H9 (cell line): ENCODE data around the gene SLC35B2. TPM values are rescaled to one million over a fixed set of nuclear protein-coding genes. Genes with fewer than 3 reads are reported as not detected.

Experiments
- DNase-seq: peaks from one replicate; pipeline ENCODE4 v3.0.0-alpha.2; 2017
- H2AFZ ChIP-seq: one replicate; pipeline ENCODE4 v1.6.1; 2013; ENCODE audit warnings: mild to moderate bottlenecking, low read length, control low read depth, moderate library complexity
- H2AK5ac ChIP-seq: 2 replicates; pipeline ENCODE4 v1.6.1; 2013; ENCODE audit warnings: low read length, control low read depth, mixed read lengths; ENCODE audit not compliant: insufficient read length
- H2BK120ac ChIP-seq: one replicate; pipeline ENCODE4 v1.6.1; 2013; ENCODE audit warnings: low read depth, mild to moderate bottlenecking, low read length, control low read depth, inconsistent platforms; ENCODE audit not compliant: poor library complexity, severe bottlenecking
- H2BK12ac ChIP-seq: 2 replicates; pipeline ENCODE4 v1.6.1; 2013; ENCODE audit warnings: low read length, control low read depth, mixed read lengths, low read depth; ENCODE audit not compliant: insufficient read length
- H2BK15ac ChIP-seq: 2 replicates; pipeline ENCODE4 v1.6.1; 2013; ENCODE audit warnings: low read depth, low read length, control low read depth
- H2BK20ac ChIP-seq: one replicate; pipeline ENCODE4 v1.6.1; 2013; ENCODE audit warnings: low read depth, mild to moderate bottlenecking, low read length, control low read depth, inconsistent platforms; ENCODE audit not compliant: poor library complexity, severe bottlenecking
- H2BK5ac ChIP-seq: 2 replicates; pipeline ENCODE4 v1.6.1; 2013; ENCODE audit warnings: low read length, control low read depth, mixed read lengths; ENCODE audit not compliant: insufficient read length
- H3K14ac ChIP-seq: 2 replicates; pipeline ENCODE4 v1.6.1; 2013; ENCODE audit warnings: low read length, control low read depth; ENCODE audit not compliant: insufficient read depth
- H3K18ac ChIP-seq: 2 replicates; pipeline ENCODE4 v1.6.1; 2013; ENCODE audit warnings: low read depth, mild to moderate bottlenecking, mixed read lengths, low read length, control low read depth; ENCODE audit not compliant: insufficient read length
- H3K23ac ChIP-seq: 2 replicates; pipeline ENCODE4 v1.6.1; 2013; ENCODE audit warnings: low read length, control low read depth, mixed read lengths, low read depth; ENCODE audit not compliant: insufficient read length
- H3K23me2 ChIP-seq: 2 replicates; pipeline ENCODE4 v1.6.1; 2013; ENCODE audit warnings: low read depth, mild to moderate bottlenecking, mixed read lengths, low read length, control low read depth; ENCODE audit not compliant: insufficient read length, poor library complexity, severe bottlenecking
- H3K27ac ChIP-seq: 2 replicates; pipeline ENCODE4 v1.5.1; 2013; ENCODE audit warnings: low read length, control low read depth, mixed read lengths, low read depth; ENCODE audit not compliant: insufficient read length
- H3K27me3 ChIP-seq: 2 replicates; pipeline ENCODE4 v1.6.1; 2013; ENCODE audit warnings: low read length, control low read depth, inconsistent platforms; ENCODE audit not compliant: insufficient read depth
- H3K4ac ChIP-seq: 2 replicates; pipeline ENCODE4 v1.6.1; 2013; ENCODE audit warnings: low read depth, mild to moderate bottlenecking, control low read depth, inconsistent platforms, low read length, moderate library complexity
- H3K4me1 ChIP-seq: 2 replicates; pipeline ENCODE4 v1.6.1; 2013; ENCODE audit warnings: low read length, control low read depth, inconsistent platforms; ENCODE audit not compliant: insufficient read depth
- H3K4me2 ChIP-seq: 2 replicates; pipeline ENCODE4 v1.6.1; 2013; ENCODE audit warnings: low read length, control low read depth, mixed read lengths; ENCODE audit not compliant: insufficient read length, insufficient read depth
- H3K56ac ChIP-seq: 2 replicates; pipeline ENCODE4 v1.6.1; 2013; ENCODE audit warnings: low read depth, mild to moderate bottlenecking, mixed read lengths, low read length, control low read depth; ENCODE audit not compliant: insufficient read length
- H3K79me1 ChIP-seq: 2 replicates; pipeline ENCODE4 v1.6.1; 2013; ENCODE audit warnings: low read depth, mild to moderate bottlenecking, moderate library complexity, low read length, control low read depth, inconsistent platforms; ENCODE audit not compliant: insufficient read depth, poor library complexity, severe bottlenecking
- H3K79me2 ChIP-seq: 2 replicates; pipeline ENCODE4 v1.6.1; 2013; ENCODE audit warnings: low read length, control low read depth, inconsistent platforms; ENCODE audit not compliant: insufficient read depth
- H3K9ac ChIP-seq: 2 replicates; pipeline ENCODE4 v1.6.1; 2013; ENCODE audit warnings: low read length, control low read depth, mixed read lengths; ENCODE audit not compliant: insufficient read length; ENCODE audit errors: extremely low read depth
- H3K9me3 ChIP-seq: one replicate; pipeline ENCODE4 v1.6.1; 2013; ENCODE audit warnings: low read depth, low read length, inconsistent platforms; ENCODE audit not compliant: control insufficient read depth
- H3T11ph ChIP-seq: one replicate; pipeline ENCODE4 v1.6.1; 2013; ENCODE audit warnings: mild to moderate bottlenecking, low read length, control low read depth, inconsistent platforms
- H4K20me1 ChIP-seq: one replicate; pipeline ENCODE4 v1.6.1; 2013; ENCODE audit not compliant: control insufficient read depth, insufficient read length, insufficient read depth
- H4K5ac ChIP-seq: 2 replicates; pipeline ENCODE4 v1.6.1; 2013; ENCODE audit warnings: low read depth, mild to moderate bottlenecking, mixed read lengths, low read length, control low read depth; ENCODE audit not compliant: insufficient read length
- H4K8ac ChIP-seq: replicated peaks from 2 replicates; pipeline ENCODE4 v1.6.1; 2013; ENCODE audit warnings: low read length, control low read depth, mixed read lengths, low read depth; ENCODE audit not compliant: insufficient read length
- H4K91ac ChIP-seq: 2 replicates; pipeline ENCODE4 v1.6.1; 2013; ENCODE audit warnings: low read depth, mild to moderate bottlenecking, moderate library complexity, mixed read lengths, low read length, control low read depth; ENCODE audit not compliant: insufficient read length
- H3K27ac Mint-ChIP-seq, 3 experiments: 2 replicates in 2 of 3; 3 replicates in 1 of 3; pipeline ENCODE4 v1.8.0; 2020 to 2021; ENCODE audit warnings: mixed read lengths in 3 of 3, mild to moderate bottlenecking in 1 of 3, moderate library complexity in 1 of 3
- H3K27me3 Mint-ChIP-seq: 2 replicates; pipeline ENCODE4 v1.8.0; 2021; ENCODE audit warnings: low read depth, mild to moderate bottlenecking, moderate library complexity, mixed read lengths
- H3K36me3 Mint-ChIP-seq, 3 experiments: 2 replicates in 2 of 3; 3 replicates in 1 of 3; pipeline ENCODE4 v1.8.0; 2020 to 2021; ENCODE audit warnings: low read depth in 3 of 3, mixed read lengths in 3 of 3; ENCODE audit not compliant: insufficient read depth in 1 of 3
- H3K4me1 Mint-ChIP-seq, 2 experiments: 2 replicates each; pipeline ENCODE4 v1.8.0; 2020; ENCODE audit warnings: mixed read lengths in 2 of 2
- H3K4me3 Mint-ChIP-seq, 2 experiments: 2 replicates in 1 of 2; 3 replicates in 1 of 2; pipeline ENCODE4 v1.8.0; 2020 to 2021; ENCODE audit warnings: mild to moderate bottlenecking in 2 of 2, mixed read lengths in 2 of 2, moderate library complexity in 1 of 2
- H3K9me3 Mint-ChIP-seq, 2 experiments: 2 replicates in 1 of 2; 3 replicates in 1 of 2; pipeline ENCODE4 v1.8.0; 2020; ENCODE audit warnings: mild to moderate bottlenecking in 2 of 2, mixed read lengths in 2 of 2, moderate library complexity in 1 of 2
- CTCF ChIP-seq: fragments of 200-600 bp; sonication (generic); conservative IDR thresholded peaks from 3 replicates; pipeline ENCODE4 v1.8.0; 2021; ENCODE audit warnings: antibody characterized with exemption, mild to moderate bottlenecking
- WGBS: extraction: QIAGEN DNeasy Blood & Tissue Kit; methylation state at CpG from one replicate; pipeline ENCODE4 v1.1.7; 2013; ENCODE audit warnings: missing lambda C conversion rate, low lambda C conversion rate, mixed read lengths; ENCODE audit not compliant: insufficient read length; ENCODE audit errors: extremely low coverage; 5-methylcytosine and 5-hydroxymethylcytosine counted together
- total RNA-seq: library from RNA; stranded (reverse); gene quantifications from 2 replicates; pipeline ENCODE4 v1.2.1, GENCODE V29; 2021

SLC35B2 gene
- total RNA-seq, 1 experiment from 2014 or later: 34.5 TPM

DNA sequence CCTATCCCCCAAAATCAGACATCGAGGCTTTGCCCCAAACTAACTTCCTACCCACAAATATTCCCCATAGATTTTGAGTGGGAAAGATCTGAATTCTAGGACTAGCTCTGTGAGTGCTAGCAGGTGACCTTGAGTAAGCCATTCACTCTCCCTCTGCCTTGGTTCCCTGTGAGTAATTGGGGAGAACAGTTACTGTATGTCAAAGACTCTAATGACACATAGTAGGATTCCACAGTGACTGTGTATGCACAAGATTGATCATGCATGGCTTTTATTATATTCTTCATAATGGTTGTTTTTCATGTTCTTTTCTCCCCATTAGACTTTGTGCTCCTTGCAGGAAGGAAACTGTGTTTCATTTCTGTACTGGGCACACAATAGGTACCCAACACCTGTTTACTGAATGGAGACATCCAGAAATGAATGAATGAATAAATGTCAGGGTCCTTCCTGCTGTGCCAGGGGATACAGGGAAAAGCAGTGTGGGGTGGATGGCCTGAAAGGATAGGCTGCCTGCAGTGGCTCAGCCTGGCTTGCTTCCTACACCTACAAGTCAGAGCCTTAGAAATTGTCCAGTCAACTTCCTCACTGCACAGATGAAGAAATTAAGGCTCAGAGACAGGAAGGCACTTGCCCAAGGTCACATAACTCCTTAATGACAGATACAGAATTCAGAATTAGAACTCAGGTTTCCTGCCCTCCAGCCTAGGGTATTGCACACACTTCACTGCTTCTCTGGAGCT, 12.0 kb upstream of the SLC35B2 start:
- Histone ChIP-seq H3K9ac (no peak overlapping the region), H2BK5ac (no peak overlapping the region), H3K56ac (no peak overlapping the region), H2BK20ac (no peak overlapping the region), H2AFZ (no peak overlapping the region), H3K9me3 (no peaks in the 10 kb centered on the region), H3K27me3 (peaks cover 7% of the 10 kb centered on the region; the same call in 1 of the 2 replicates), H3K4ac (no peak overlapping the region), H3K23ac (no peak overlapping the region), H3K27ac (no peak overlapping the region), H2BK12ac (no peak overlapping the region), H2BK120ac (no peak overlapping the region), H3K18ac (no peak overlapping the region), H3K23me2 (peaks cover 15% of the 10 kb centered on the region), H4K5ac (no peak overlapping the region), H2BK15ac (no peak overlapping the region), H3K79me1 (no peaks in the 10 kb centered on the region), H3K4me1 (peaks cover 12% of the 10 kb centered on the region; the same call in 1 of the 2 replicates), H4K8ac (no peak overlapping the region), H3K79me2 (no peaks in the 10 kb centered on the region), H4K20me1 (no peaks in the 10 kb centered on the region), H2AK5ac (no peak overlapping the region), H3K4me2 (peak overlapping the region; percentile 55), H3K14ac (no peak overlapping the region), H4K91ac (no peak overlapping the region), H3T11ph (no peak overlapping the region)
- Mint-ChIP-seq H3K9me3 (no peaks in the 10 kb centered on the region; a peak in 1 of 5 replicates), H3K4me3 (peak overlapping the region; percentile 66 to 84), H3K4me1 (peaks cover 28 to 47% of the 10 kb centered on the region in 2 experiments), H3K27ac (no peak overlapping the region), H3K36me3 (no peaks in the 10 kb centered on the region; a peak in 1 of 7 replicates), H3K27me3 (peaks cover 23% of the 10 kb centered on the region)
- no peak for TF ChIP-seq CTCF
- no peak for DNase-seq
- no CpG with 5 or more reads among the region's 1 CpG for WGBS
